HPDE6-E6E7 (cell line): ENCODE data around the gene RUNX1.

Experiments
- DNase-seq: peaks from one replicate; pipeline ENCODE4 v3.0.0; 2011; ENCODE audit warnings: missing footprints; ENCODE audit errors: extremely low spot score

The RUNX1 gene

GRCh38 chr21:34788879-34789278 lies 260.2 kb downstream of the RUNX1 start:
- no peak for DNase-seq

DNA sequence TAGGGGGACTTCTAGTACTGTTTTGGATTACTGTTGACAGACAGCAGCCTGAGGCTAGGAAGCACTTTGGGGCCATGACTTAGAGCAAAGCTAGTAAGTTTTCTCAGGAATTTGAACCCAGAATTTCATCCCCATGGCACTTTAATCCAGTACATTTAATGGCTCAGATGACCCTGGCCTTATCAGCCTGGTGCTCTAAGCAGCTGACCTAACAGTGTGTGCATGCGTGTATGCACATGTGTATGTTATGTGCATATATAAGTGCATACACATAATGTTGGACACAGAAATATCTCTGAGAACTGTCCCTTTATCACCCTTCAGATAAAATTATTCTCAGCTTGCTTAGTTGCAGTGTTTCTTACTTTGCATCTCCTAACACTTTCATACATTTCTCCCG lies 265.3 kb downstream of the RUNX1 start:
- no peak for DNase-seq

- DNase-seq, result no peak
Measured at GRCh38 chr21:34782506-34783360, 266.4 kb downstream of the RUNX1 start.

- DNase-seq, result no peak
Measured at GRCh38 chr21:34781526-34781925, 267.6 kb downstream of the RUNX1 start.

DNA sequence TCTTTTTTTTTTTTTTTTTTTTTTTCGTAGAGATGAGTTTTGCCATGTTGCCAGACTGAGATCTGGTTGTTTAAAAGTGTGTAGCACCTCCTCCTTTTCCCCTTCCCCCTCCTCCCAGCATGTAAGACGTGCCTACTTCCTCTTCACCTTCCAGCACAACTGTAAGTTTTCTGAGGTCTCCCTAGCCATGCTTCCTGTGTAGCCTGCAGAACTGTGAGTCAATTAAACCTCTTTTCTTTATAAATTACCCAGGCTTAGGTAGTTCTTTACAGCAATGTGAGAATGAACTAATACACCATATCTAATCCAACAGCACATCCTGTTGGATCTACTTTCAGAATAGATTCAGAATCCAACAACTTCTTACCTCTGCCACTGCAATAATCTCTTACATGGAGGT lies 269.2 kb downstream of the RUNX1 start:
- DNase-seq, result no peak

DNA sequence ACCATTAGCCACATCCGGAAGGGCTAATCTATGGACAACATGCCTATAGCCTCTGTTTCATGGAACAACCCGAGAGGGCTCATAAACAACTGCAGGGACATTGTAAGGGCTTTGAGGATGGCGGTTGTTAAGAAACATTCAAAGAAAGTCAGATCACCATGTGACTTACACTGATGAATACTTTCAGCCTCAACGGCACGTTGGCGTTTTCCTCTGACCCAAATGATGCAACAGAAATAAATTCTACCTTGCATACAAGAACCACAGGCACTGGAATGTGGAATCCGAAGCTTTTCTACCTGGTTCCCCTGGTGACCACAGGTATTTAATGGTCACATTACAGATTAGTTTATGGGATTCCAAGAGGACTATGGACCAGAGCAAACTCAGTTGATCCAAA lies 273.3 kb downstream of the RUNX1 start:
- no peak for DNase-seq

DNA sequence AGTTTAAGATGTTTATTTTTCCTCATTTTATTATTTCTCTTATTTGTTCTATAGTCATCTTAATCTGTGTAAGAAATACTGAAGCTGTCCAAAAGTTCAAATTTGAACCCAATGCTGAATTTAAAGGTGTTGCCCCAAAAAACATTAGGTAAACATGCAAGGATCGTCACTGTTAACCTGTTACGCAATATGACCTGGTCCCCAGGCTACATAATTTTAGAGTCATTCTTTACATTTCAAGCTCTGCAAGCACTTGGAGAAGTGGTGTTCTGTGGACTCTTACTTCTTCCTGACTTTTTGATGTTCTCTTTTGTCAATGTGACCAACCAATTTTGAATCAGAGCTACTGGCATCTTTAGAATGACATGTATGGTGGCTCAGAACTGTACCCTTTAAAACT lies 274.4 kb downstream of the RUNX1 start:
- no peak for DNase-seq

DNA sequence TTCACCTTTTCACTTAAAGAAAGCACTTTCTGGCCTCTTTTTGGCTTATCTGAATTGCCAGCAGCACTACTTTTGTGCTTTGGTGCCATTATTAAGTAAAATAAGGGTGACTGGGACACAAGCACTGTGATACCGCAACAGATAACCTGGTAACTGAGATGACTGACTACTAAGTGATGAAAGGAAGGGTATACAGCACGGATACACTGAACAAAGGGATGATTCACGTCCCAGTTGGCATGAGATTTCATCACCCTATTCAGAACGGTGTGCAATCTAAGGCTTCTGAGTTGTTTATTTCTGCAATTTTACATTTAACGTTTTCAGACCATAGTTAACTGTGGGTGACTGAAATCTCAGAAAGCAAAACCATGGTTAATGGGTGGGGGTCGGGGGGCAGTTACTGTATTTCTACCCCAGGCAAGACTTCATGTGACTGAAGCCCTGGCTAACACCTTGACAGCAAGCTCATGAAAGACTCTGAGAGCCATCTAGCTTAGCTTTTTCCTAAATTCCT lies 277.5 kb downstream of the RUNX1 start:
- DNase-seq, result peak; percentile 82

- no peak for DNase-seq
Measured at GRCh38 chr21:34770576-34770975, 278.5 kb downstream of the RUNX1 start.

DNA sequence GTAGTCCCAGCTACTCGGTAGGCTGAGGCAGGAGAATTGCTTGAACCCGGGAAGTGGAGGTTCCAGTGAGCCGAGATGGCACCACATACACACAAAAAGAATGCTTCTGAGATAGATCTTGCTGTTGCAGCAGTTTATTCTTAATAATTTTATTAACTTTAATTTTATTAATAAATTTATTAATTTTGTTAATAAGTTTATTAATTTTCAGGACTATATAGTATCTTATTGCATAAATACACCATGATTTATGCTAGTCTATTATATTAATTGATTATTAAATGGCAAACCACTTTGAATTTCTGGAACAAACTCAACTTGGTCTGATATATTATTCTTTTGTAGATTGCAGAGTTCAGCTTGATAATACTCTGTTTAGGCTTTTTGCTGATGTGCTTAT lies 280.8 kb downstream of the RUNX1 start:
- no peak for DNase-seq

DNA sequence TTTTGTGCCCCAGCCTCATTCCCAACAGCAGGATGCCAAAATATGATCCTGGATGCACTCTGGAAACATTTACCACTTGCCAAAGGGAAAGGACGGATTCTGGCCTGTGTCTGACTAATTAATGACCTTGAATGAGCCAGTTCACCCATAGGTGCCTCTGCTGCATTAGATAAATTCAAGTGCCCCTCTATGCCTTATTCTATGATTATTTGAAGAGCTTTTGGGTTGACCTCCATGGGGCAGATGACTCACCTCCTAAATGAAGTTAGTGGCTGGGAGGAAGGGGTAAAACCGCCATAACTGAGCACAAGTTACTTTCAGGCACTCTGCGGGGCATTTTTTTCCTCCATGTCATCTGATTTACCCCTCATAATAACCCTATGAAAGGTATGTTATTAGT lies 282.2 kb downstream of the RUNX1 start:
- DNase-seq, result no peak

DNA sequence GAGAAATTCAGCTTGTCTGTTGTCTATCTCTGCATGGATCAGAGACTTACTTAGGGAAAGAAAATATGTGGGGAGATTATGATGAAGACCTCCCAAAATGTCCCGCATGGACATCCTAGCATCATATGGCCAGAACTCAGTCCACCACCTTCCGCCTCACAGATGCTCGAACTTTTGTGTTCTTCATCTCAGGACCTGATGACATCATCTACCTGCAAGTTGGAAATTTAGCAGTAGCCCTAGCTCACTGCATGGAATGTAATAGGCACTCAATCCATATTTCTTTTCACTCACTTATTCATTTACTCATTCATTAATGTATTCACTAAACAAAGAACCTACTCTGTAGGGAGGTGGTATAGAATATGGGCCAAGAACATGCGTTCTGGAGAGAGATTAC lies 283.5 kb downstream of the RUNX1 start:
- no peak for DNase-seq

DNA sequence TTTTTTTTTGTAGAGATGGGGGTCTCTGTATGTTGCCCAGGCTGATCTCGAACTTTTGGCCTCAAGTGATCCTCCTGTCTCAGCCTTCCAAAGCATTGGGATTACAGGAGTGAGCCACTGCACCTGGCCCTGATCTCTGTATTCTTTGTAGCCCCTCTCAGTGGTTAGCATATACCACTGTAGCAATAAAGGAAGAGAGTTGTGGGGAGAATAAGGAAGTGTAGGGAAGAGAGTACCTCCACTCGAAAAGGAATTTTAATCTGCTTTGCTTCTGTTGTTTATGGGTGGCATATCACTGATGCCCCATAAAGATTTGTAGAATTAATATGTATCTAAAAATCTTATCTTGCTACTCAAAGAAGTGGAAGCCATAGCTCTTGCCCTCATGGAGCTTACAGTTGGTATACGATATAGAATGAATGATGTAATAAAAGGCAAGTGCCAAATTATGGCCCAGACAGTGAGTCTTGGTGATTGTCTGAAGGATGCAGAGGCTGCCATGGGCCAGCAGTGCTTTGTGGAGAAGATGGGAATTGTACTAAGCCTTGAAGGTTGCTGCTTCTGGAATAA lies 284.3 kb downstream of the RUNX1 start:
- DNase-seq, result no peak

DNA sequence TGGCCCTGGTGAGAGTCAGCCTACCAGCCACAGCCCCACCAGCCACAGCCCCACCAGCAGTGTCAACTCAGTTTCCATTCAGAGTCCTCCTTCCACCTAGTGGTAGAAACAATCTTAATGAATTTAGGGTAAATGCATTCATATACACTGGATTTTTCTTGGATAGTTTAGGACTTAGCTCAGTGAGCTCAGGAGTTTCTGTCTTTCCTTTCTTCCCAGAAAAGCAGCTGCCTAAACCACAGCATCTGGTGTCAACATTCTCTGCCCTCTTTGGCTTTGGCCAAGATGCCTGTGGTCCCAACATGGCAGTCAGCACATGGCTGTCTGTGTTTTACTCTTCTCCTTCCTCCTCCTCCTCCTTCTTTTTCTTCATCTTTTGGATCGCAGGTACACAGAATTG lies 286.3 kb downstream of the RUNX1 start:
- DNase-seq, result no peak

DNA sequence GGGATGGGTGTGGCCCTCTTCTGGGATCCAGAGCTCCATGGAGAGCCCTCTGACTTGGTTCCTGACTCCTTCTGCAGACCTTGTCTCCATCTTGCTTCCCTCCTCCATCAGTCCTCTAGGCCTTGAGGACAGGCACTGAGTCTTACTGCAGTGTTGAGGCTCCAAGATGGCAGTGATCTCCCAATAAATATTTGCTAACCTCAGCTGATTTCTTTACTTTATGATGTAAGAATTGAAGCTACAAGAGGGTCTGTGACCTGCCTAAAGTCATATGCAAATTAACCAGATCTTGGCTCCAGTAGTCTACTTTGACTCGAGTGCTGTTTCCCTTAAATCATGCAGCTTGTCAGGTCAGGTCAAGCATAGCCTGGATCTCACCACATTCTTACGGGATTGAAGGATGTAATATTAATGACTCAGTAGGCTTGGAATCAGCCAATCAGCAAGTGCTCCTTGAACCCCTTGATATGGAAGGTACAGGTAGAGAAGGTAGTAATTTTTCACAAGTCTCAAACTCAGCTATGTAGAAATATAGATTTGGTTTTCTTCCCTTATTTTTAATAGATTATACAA lies 287.3 kb downstream of the RUNX1 start:
- no peak for DNase-seq

DNA sequence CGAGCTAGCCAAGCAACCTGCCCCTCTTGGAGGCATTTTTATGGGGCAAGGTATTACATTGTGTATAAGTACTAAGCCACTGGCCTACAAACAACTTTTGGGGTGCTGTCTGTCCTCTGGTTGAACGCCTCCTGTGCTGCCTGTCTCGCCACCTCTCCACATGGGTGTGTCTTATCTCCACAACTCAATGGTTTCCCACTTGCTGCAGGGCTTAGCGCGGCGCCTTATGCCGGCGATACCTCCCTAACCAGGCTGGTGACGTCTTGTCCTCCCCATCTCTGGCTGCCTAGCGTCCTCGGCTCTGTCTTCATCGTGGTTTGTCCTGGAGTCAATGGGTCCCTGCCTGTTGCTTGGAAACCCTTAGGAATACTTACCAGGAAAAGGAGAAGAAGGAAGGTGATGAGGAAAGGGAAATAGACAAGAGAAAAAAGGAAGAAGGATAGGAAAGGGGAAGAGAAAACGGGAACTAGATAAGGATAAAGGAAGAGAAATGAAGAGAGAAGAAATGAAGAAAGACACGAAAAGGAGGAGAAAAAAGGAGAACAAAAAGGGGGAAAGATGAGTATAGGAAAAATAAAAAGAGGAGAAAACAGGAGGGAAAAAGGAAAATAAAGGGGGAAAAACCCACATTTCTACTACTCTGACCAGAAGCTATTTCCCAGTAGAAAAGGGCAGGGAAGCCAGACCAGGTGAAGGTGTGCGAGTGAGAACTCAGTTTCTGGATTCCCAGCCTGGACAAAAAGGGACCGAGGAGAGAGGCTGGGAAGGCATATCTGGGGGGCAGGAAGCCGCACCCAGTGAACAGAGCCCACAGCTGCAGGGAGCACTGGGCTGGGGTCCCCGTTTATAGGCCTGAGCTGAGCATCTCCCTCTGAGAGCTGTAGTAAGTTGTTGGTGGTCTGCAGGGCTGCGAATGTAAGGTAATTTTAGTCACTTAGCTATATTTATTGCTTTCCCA lies 294.1 kb downstream of the RUNX1 start:
- no peak for DNase-seq

GRCh38 chr21:34748862-34749261 lies 300.2 kb downstream of the RUNX1 start:
- DNase-seq, result no peak

- DNase-seq, result peak; percentile 71
Measured at GRCh38 chr21:34745557-34746255, 303.4 kb downstream of the RUNX1 start.

GRCh38 chr21:34744801-34745200 lies 304.3 kb downstream of the RUNX1 start:
- DNase-seq, result no peak

DNA sequence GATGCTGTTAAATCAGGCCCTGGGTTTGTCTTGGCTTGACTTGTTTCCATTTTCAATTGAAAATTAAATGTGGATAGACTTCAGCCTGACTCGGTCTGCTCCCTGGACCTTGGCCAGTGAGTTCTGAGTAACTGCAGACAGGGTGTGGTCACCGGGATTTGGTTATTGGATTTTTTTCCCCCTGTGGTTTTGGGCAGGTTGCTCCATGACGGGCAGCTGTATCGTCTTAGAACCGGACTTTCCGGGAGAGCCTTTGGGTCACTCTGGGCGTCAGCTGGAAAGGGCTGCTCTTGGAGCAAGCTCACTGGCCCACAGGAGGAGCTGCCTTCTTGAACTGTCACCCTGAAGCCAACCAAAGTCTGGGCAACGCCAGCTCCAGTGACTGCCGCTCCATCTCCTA lies 305.3 kb downstream of the RUNX1 start:
- DNase-seq, result peak; percentile 40

DNA sequence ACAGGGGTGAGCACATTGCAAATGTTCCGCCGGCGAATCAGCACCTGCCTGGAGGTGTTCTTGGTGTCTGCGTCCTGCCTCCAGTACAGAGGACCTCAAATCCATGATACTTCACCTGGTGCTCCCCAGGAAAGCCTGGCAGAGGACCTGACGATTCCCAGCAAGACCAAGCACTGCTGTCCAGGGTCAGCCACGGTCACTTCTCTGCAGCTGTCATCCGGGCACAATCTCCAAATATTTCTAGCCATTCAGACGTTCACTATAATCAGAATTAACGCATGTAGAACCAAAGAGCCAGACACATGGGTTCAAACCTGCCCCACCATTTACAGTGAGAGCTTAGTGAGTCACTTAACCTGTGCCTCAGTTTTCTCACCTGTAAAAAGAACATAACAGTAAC lies 305.8 kb downstream of the RUNX1 start:
- DNase-seq, result no peak
